Measurements from ENCODE around the gene CPA4. TPM values are rescaled to one million over a fixed set of nuclear protein-coding genes. Genes with fewer than 3 reads are reported as not detected.

The CPA4 gene
- total and polyA plus RNA-seq, 2 experiments from 2014 or later, result not detected

DNA sequence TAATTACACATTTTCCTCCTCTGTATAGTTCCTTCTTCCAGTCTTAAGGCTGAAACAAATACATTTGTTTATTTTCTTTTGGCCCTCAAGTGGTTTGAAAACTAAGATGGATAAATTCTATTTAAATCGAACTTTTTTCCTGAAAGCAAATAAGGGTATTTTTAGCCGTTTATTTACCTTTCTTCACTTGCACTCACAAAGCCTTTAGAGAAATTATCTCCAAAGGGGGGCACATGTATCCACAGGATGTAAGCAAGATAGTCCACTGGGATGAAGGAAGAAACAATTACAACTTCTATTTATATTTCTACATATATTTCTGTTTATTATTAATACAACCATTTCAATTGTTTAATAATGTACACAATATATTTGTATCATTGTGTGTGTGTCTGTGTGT lies 10.2 kb downstream of the CPA4 start:
- Mint-ChIP-seq H3K4me1 (no peaks in the 10 kb centered on the region), H3K4me3 (no peak overlapping the region), H3K36me3 (ENCODE audit: low read depth) (no peaks in the 10 kb centered on the region), H3K27me3 (ENCODE audit: insufficient read depth, low read depth, poor library complexity) (peaks cover 11% of the 10 kb centered on the region), H3K9me3 (no peaks in the 10 kb centered on the region; the same call in 2 of the 3 replicates), H3K27ac (no peak overlapping the region)
- Histone ChIP-seq H3K4me3 (no peak overlapping the region), H3K4me1 (ENCODE audit: insufficient read depth) (no peaks in the 10 kb centered on the region), H3K79me2 (replicated peaks; ENCODE audit: insufficient read depth) (no peaks in the 10 kb centered on the region), H3K36me3 (ENCODE audit: insufficient read depth) (no peaks in the 10 kb centered on the region), H3K27me3 (ENCODE audit: insufficient read depth) (no peaks in the 10 kb centered on the region), H2AFZ (no peak overlapping the region), H3K27ac (ENCODE audit: low read depth) (no peak overlapping the region), H3K9me2 (ENCODE audit: insufficient read depth) (no peaks in the 10 kb centered on the region), H4K20me1 (replicated peaks; ENCODE audit: insufficient read depth) (no peaks in the 10 kb centered on the region), H3K4me2 (no peak overlapping the region), H3F3A (replicated peaks; ENCODE audit: low read depth) (no peaks in the 10 kb centered on the region)
- no peak for TF ChIP-seq ZNF114 (CRISPR knock-in tag; IDR thresholded peaks at IDR 0.05)
- TF ChIP-seq, protein P1, sequence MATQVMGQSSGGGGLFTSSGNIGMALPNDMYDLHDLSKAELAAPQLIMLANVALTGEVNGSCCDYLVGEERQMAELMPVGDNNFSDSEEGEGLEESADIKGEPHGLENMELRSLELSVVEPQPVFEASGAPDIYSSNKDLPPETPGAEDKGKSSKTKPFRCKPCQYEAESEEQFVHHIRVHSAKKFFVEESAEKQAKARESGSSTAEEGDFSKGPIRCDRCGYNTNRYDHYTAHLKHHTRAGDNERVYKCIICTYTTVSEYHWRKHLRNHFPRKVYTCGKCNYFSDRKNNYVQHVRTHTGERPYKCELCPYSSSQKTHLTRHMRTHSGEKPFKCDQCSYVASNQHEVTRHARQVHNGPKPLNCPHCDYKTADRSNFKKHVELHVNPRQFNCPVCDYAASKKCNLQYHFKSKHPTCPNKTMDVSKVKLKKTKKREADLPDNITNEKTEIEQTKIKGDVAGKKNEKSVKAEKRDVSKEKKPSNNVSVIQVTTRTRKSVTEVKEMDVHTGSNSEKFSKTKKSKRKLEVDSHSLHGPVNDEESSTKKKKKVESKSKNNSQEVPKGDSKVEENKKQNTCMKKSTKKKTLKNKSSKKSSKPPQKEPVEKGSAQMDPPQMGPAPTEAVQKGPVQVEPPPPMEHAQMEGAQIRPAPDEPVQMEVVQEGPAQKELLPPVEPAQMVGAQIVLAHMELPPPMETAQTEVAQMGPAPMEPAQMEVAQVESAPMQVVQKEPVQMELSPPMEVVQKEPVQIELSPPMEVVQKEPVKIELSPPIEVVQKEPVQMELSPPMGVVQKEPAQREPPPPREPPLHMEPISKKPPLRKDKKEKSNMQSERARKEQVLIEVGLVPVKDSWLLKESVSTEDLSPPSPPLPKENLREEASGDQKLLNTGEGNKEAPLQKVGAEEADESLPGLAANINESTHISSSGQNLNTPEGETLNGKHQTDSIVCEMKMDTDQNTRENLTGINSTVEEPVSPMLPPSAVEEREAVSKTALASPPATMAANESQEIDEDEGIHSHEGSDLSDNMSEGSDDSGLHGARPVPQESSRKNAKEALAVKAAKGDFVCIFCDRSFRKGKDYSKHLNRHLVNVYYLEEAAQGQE (IDR thresholded peaks at IDR 0.05; ENCODE audit: unreplicated experiment), result no peak
- TF ChIP-seq STAT1 (IDR thresholded peaks at IDR 0.05; ENCODE audit: unreplicated experiment), result no peak
- no peak for TF ChIP-seq NANOG (IDR thresholded peaks at IDR 0.05; ENCODE audit: borderline replicate concordance)
- no peak for TF ChIP-seq EZH2phosphoT487 (IDR thresholded peaks at IDR 0.05; ENCODE audit: unreplicated experiment)
- TF ChIP-seq ZNF331 (CRISPR knock-in tag; IDR thresholded peaks at IDR 0.05; ENCODE audit: low read depth), result no peak
- TF ChIP-seq, protein P2, sequence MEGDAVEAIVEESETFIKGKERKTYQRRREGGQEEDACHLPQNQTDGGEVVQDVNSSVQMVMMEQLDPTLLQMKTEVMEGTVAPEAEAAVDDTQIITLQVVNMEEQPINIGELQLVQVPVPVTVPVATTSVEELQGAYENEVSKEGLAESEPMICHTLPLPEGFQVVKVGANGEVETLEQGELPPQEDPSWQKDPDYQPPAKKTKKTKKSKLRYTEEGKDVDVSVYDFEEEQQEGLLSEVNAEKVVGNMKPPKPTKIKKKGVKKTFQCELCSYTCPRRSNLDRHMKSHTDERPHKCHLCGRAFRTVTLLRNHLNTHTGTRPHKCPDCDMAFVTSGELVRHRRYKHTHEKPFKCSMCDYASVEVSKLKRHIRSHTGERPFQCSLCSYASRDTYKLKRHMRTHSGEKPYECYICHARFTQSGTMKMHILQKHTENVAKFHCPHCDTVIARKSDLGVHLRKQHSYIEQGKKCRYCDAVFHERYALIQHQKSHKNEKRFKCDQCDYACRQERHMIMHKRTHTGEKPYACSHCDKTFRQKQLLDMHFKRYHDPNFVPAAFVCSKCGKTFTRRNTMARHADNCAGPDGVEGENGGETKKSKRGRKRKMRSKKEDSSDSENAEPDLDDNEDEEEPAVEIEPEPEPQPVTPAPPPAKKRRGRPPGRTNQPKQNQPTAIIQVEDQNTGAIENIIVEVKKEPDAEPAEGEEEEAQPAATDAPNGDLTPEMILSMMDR (conservative IDR thresholded peaks at IDR 0.05; ENCODE audit: low read depth in 2 of 2), result no peak
- TF ChIP-seq, protein P3, sequence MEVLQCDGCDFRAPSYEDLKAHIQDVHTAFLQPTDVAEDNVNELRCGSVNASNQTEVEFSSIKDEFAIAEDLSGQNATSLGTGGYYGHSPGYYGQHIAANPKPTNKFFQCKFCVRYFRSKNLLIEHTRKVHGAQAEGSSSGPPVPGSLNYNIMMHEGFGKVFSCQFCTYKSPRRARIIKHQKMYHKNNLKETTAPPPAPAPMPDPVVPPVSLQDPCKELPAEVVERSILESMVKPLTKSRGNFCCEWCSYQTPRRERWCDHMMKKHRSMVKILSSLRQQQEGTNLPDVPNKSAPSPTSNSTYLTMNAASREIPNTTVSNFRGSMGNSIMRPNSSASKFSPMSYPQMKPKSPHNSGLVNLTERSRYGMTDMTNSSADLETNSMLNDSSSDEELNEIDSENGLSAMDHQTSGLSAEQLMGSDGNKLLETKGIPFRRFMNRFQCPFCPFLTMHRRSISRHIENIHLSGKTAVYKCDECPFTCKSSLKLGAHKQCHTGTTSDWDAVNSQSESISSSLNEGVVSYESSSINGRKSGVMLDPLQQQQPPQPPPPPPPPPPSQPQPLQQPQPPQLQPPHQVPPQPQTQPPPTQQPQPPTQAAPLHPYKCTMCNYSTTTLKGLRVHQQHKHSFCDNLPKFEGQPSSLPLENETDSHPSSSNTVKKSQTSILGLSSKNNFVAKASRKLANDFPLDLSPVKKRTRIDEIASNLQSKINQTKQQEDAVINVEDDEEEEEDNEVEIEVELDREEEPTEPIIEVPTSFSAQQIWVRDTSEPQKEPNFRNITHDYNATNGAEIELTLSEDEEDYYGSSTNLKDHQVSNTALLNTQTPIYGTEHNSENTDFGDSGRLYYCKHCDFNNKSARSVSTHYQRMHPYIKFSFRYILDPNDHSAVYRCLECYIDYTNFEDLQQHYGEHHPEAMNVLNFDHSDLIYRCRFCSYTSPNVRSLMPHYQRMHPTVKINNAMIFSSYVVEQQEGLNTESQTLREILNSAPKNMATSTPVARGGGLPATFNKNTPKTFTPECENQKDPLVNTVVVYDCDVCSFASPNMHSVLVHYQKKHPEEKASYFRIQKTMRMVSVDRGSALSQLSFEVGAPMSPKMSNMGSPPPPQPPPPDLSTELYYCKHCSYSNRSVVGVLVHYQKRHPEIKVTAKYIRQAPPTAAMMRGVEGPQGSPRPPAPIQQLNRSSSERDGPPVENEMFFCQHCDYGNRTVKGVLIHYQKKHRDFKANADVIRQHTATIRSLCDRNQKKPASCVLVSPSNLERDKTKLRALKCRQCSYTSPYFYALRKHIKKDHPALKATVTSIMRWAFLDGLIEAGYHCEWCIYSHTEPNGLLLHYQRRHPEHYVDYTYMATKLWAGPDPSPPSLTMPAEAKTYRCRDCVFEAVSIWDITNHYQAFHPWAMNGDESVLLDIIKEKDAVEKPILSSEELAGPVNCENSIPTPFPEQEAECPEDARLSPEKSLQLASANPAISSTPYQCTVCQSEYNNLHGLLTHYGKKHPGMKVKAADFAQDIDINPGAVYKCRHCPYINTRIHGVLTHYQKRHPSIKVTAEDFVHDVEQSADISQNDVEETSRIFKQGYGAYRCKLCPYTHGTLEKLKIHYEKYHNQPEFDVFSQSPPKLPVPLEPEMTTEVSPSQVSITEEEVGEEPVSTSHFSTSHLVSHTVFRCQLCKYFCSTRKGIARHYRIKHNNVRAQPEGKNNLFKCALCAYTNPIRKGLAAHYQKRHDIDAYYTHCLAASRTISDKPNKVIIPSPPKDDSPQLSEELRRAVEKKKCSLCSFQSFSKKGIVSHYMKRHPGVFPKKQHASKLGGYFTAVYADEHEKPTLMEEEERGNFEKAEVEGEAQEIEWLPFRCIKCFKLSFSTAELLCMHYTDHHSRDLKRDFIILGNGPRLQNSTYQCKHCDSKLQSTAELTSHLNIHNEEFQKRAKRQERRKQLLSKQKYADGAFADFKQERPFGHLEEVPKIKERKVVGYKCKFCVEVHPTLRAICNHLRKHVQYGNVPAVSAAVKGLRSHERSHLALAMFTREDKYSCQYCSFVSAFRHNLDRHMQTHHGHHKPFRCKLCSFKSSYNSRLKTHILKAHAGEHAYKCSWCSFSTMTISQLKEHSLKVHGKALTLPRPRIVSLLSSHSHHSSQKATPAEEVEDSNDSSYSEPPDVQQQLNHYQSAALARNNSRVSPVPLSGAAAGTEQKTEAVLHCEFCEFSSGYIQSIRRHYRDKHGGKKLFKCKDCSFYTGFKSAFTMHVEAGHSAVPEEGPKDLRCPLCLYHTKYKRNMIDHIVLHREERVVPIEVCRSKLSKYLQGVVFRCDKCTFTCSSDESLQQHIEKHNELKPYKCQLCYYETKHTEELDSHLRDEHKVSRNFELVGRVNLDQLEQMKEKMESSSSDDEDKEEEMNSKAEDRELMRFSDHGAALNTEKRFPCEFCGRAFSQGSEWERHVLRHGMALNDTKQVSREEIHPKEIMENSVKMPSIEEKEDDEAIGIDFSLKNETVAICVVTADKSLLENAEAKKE (CRISPR knock-in tag; IDR thresholded peaks at IDR 0.05), result no peak
- no peak for TF ChIP-seq CREB1 (CRISPR knock-in tag; IDR thresholded peaks at IDR 0.05; ENCODE audit: low read depth)
- no peak for TF ChIP-seq POLR2AphosphoS5 (IDR thresholded peaks at IDR 0.05; ENCODE audit: low read depth)
- TF ChIP-seq JUNB (IDR thresholded peaks at IDR 0.05; ENCODE audit: unreplicated experiment), result no peak
- TF ChIP-seq EZH2 (IDR thresholded peaks at IDR 0.05; ENCODE audit: low read depth, unreplicated experiment), result no peak
- DNase-seq (ENCODE audit: low spot score) (no peak), ATAC-seq (no peak)

Data from GM23338 (cell line).